Fibroblast of lung (primary cell): ENCODE data around the gene FN3K.

Source experiments
- CTCF ChIP-seq, 2 donors: IDR thresholded peaks in 1 of 2; conservative IDR thresholded peaks in 1 of 2; 1 replicate in 1 of 2; 2 replicates in 1 of 2; pipeline ENCODE4 v1.5.1; 2011 to 2012; ENCODE audit warnings: low read length in 2 of 2, control low read depth in 1 of 2, inconsistent platforms in 1 of 2, low read depth in 1 of 2, mild to moderate bottlenecking in 1 of 2
- EZH2 ChIP-seq: IDR thresholded peaks from 2 replicates; pipeline ENCODE4 v1.5.1; 2012; ENCODE audit warnings: low read length, control low read depth, mild to moderate bottlenecking; ENCODE audit errors: missing control alignments

- TF ChIP-seq CTCF (conservative IDR thresholded peaks at IDR 0.05 in 1 of 2, IDR thresholded peaks at IDR 0.05 in 1 of 2; ENCODE audit: low read depth in 1 of 2, low read length in 2 of 2) (no peak), EZH2 (no peak)
Observed at GRCh38 chr17:82752371-82753200, 17.2 kb downstream of the FN3K start.
